HepG2 (cell line): ENCODE measurements around the gene SEBOX. TPM values are rescaled to one million over a fixed set of nuclear protein-coding genes. Genes with fewer than 3 reads are reported as not detected.

ENCODE experiments used
- EP300 ChIP-seq, 3 experiments: sonication (generic) in 1 of 3; formaldehyde crosslinking in 1 of 3; IDR thresholded peaks; 2 replicates each; pipeline versions ENCODE4 v1.5.1 to v1.6.1; 2011 to 2020; ENCODE audit warnings: low read depth in 2 of 3, low read length in 2 of 3, borderline replicate concordance in 1 of 3, improper control_type of control experiment in 1 of 3, mild to moderate bottlenecking in 1 of 3, missing genetic modification reagents in 1 of 3, moderate library complexity in 1 of 3
- GATAD2A ChIP-seq: IDR thresholded peaks from 2 replicates; pipeline ENCODE4 v1.6.1; 2016
- GFI1 ChIP-seq: sonication (generic); formaldehyde crosslinking; IDR thresholded peaks from 2 replicates; pipeline ENCODE4 v1.5.0; 2020; ENCODE audit warnings: missing genetic modification reagents, mild to moderate bottlenecking, borderline replicate concordance
- HCFC1 ChIP-seq: fragments of 150-350 bp; IDR thresholded peaks from 2 replicates; pipeline ENCODE4 v1.6.1; 2014; ENCODE audit warnings: low read depth, low read length
- HIVEP1 ChIP-seq: sonication (generic); formaldehyde crosslinking; IDR thresholded peaks from 2 replicates; pipeline ENCODE4 v1.4.0; 2020; ENCODE audit warnings: mild to moderate bottlenecking, missing genetic modification reagents
- HNRNPLL ChIP-seq: fragments of 200-400 bp; formaldehyde crosslinking; IDR thresholded peaks from 2 replicates; pipeline ENCODE4 v1.6.1; 2017; ENCODE audit warnings: mild to moderate bottlenecking, low read depth, low read length; ENCODE audit not compliant: poor library complexity, severe bottlenecking
- JUN ChIP-seq: sonication (generic); formaldehyde crosslinking; IDR thresholded peaks from 2 replicates; pipeline ENCODE4 v1.4.0; 2020; ENCODE audit warnings: mild to moderate bottlenecking, missing genetic modification reagents
- MAF1 ChIP-seq: sonication (generic); formaldehyde crosslinking; IDR thresholded peaks from 2 replicates; pipeline ENCODE4 v1.5.0; 2020; ENCODE audit warnings: missing genetic modification reagents, borderline replicate concordance
- NCOR1 ChIP-seq: fragments of 200-600 bp; sonication (generic); IDR thresholded peaks from 2 replicates; pipeline ENCODE4 v1.7.0; 2017; ENCODE audit warnings: antibody characterized with exemption, low read length, borderline replicate concordance
- PHF5A ChIP-seq: IDR thresholded peaks from one replicate; pipeline ENCODE4 v1.6.1; 2018; ENCODE audit warnings: low read depth, missing genetic modification reagents; ENCODE audit not compliant: unreplicated experiment
- SAFB2 ChIP-seq: sonication (generic); formaldehyde crosslinking; IDR thresholded peaks from 2 replicates; pipeline ENCODE4 v1.5.1; 2020; ENCODE audit warnings: missing genetic modification reagents, low read depth, mild to moderate bottlenecking, borderline replicate concordance
- SP4 ChIP-seq: sonication (generic); formaldehyde crosslinking; IDR thresholded peaks from 2 replicates; pipeline ENCODE4 v1.8.1; 2023; ENCODE audit warnings: mild to moderate bottlenecking, missing genetic modification reagents
- ZEB1 ChIP-seq: IDR thresholded peaks from 2 replicates; pipeline ENCODE4 v1.6.1; 2012; ENCODE audit warnings: mild to moderate bottlenecking, low read depth, inconsistent platforms; ENCODE audit not compliant: insufficient replicate concordance
- ZNF121 ChIP-seq: sonication (generic); formaldehyde crosslinking; IDR thresholded peaks from 2 replicates; pipeline ENCODE4 v1.5.0; 2020; ENCODE audit warnings: mild to moderate bottlenecking, missing genetic modification reagents
- ZNF138 ChIP-seq: sonication (generic); formaldehyde crosslinking; IDR thresholded peaks from 2 replicates; pipeline ENCODE4 v1.5.0; 2020; ENCODE audit warnings: mild to moderate bottlenecking, low read depth, missing genetic modification reagents
- ZNF24 ChIP-seq: fragments of 450-650 bp; IDR thresholded peaks from 2 replicates; pipeline ENCODE4 v1.6.1; 2017; ENCODE audit warnings: antibody characterized with exemption, mild to moderate bottlenecking
- ZNF441 ChIP-seq: sonication (generic); formaldehyde crosslinking; IDR thresholded peaks from 2 replicates; pipeline ENCODE4 v1.7.0; 2021; ENCODE audit warnings: missing genetic modification reagents, borderline replicate concordance
- ZNF563 ChIP-seq: sonication (generic); formaldehyde crosslinking; IDR thresholded peaks from 2 replicates; pipeline ENCODE4 v1.8.0; 2022; ENCODE audit warnings: mild to moderate bottlenecking, moderate library complexity, missing genetic modification reagents
- ZNF564 ChIP-seq: sonication (generic); formaldehyde crosslinking; IDR thresholded peaks from 2 replicates; pipeline ENCODE4 v1.8.1; 2023; ENCODE audit warnings: mild to moderate bottlenecking, missing genetic modification reagents
- ZNF678 ChIP-seq: sonication (generic); formaldehyde crosslinking; IDR thresholded peaks from 2 replicates; pipeline ENCODE4 v1.4.0; 2020; ENCODE audit warnings: mild to moderate bottlenecking, missing genetic modification reagents
- ZNF749 ChIP-seq: sonication (generic); formaldehyde crosslinking; IDR thresholded peaks from 2 replicates; pipeline ENCODE4 v1.8.0; 2022; ENCODE audit warnings: mild to moderate bottlenecking, missing genetic modification reagents, moderate library complexity, borderline replicate concordance
- polyA plus RNA-seq, 8 experiments: library from polyadenylated mRNA; depleted of rRNA in 3 of 8; stranded (reverse) in 7 of 8; unstranded in 1 of 8; fragments of >200 nt; fragmentation: Illumina TruSeq in 4 of 8; extraction: Trizol in 4 of 8; gene quantifications; 2 replicates each; pipeline versions ENCODE4 v1.2.1 to v1.2.3, GENCODE V29; 2011 to 2016; ENCODE audit warnings: low read depth in 4 of 8, missing spikeins in 1 of 8, mixed read lengths in 1 of 8; ENCODE audit not compliant: insufficient read depth in 1 of 8
- total RNA-seq, 5 experiments: library from RNA; depleted of rRNA; stranded (reverse); fragments of >200 nt; fragmentation: Illumina TruSeq; extraction: Trizol; gene quantifications; 2 replicates each; pipeline ENCODE4 v1.2.3, GENCODE V29; 2016; ENCODE audit warnings: low read depth in 1 of 5
- TF ChIP-seq, protein P1 (sequence below): sonication (generic); formaldehyde crosslinking; IDR thresholded peaks from 2 replicates; pipeline ENCODE4 v1.8.0; 2022; ENCODE audit warnings: mild to moderate bottlenecking, missing genetic modification reagents
- TF ChIP-seq, protein P2 (sequence below): sonication (generic); formaldehyde crosslinking; IDR thresholded peaks from 2 replicates; pipeline ENCODE4 v1.4.0; 2020; ENCODE audit warnings: missing genetic modification reagents, borderline replicate concordance
- TF ChIP-seq, protein P3 (sequence below): sonication (generic); formaldehyde crosslinking; conservative IDR thresholded peaks from 2 replicates; pipeline ENCODE4 v1.4.0; 2020; ENCODE audit warnings: mild to moderate bottlenecking, missing genetic modification reagents, moderate library complexity

The SEBOX gene
- total and polyA plus RNA-seq, 2 of the 13 experiments (the other 11 are each of a cell fraction or from before 2014, with no cell fraction given), result not detected

DNA sequence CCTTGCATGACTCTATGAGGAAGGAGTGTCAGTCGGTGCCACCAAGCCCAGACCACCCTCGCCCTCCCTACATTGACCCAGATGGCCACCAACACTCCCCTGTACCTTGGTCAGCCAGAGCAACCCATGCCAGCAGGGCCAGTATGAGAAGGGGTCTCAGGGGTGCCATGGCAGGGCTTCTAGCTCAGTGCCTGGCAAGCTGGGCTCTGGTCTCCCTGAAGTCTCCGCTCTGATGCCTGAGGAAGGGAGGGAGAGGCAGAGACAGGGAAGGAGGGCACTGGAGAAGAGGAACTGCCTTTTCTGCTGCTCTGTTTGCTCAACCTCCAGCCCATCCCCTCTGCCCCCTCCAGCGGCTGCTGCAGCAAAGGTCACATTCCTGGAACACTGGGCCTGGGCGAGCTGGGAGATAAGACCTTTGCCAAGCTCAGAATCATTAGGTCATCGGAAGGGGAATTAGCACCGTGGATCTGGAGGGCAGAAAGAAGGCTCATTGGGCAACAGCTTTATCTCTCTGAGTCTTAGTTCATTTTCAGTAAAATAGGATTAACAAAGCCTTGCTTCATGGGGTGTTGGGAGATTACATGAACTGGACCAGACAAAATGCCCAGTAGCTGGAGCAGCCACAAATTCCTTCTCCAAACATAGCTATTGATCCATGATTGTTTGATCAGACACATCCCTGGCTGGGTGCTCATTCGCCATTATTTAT is 5.2 kb upstream of the SEBOX start, which contains the start of gene VTN (continued):
- TF ChIP-seq HNRNPLL (peak; percentile 62), GFI1 (CRISPR knock-in tag) (peak; percentile 93), ZNF441 (CRISPR knock-in tag) (no peak; the same call in 1 of the 2 replicates), SP4 (CRISPR knock-in tag) (no peak), ZNF138 (no peak), ZNF24 (no peak), NCOR1 (peak; percentile 97; the same call in 1 of the 2 replicates), ZNF121 (no peak), JUN (peak; percentile 87), EP300 (IDR thresholded peaks at IDR 0.05; ENCODE audit: low read depth in 2 of 2, low read length in 2 of 2) (peak; percentile 66 to 84; a peak in 3 of 4 replicates), EP300 (CRISPR knock-in tag; IDR thresholded peaks at IDR 0.05; ENCODE audit: borderline replicate concordance) (peak; percentile 79; the same call in 1 of the 2 replicates), ZNF749 (0 out of 2 replicates have a peak, but pooled peaks have one; percentile 25), HIVEP1 (CRISPR knock-in tag) (peak; percentile 76; the same call in 1 of the 2 replicates), MAF1 (peak; percentile 74; the same call in 1 of the 2 replicates), GATAD2A (peak; percentile 98), ZNF563 (no peak), ZNF678 (CRISPR knock-in tag) (no peak), ZEB1 (peak; percentile 85), PHF5A (peak; percentile 68), HCFC1 (no peak), SAFB2 (CRISPR knock-in tag) (no peak), ZNF564 (CRISPR knock-in tag) (no peak)
- TF ChIP-seq, protein P1, sequence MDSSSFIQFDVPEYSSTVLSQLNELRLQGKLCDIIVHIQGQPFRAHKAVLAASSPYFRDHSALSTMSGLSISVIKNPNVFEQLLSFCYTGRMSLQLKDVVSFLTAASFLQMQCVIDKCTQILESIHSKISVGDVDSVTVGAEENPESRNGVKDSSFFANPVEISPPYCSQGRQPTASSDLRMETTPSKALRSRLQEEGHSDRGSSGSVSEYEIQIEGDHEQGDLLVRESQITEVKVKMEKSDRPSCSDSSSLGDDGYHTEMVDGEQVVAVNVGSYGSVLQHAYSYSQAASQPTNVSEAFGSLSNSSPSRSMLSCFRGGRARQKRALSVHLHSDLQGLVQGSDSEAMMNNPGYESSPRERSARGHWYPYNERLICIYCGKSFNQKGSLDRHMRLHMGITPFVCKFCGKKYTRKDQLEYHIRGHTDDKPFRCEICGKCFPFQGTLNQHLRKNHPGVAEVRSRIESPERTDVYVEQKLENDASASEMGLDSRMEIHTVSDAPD (CRISPR knock-in tag), result peak; percentile 92
- TF ChIP-seq, protein P2, sequence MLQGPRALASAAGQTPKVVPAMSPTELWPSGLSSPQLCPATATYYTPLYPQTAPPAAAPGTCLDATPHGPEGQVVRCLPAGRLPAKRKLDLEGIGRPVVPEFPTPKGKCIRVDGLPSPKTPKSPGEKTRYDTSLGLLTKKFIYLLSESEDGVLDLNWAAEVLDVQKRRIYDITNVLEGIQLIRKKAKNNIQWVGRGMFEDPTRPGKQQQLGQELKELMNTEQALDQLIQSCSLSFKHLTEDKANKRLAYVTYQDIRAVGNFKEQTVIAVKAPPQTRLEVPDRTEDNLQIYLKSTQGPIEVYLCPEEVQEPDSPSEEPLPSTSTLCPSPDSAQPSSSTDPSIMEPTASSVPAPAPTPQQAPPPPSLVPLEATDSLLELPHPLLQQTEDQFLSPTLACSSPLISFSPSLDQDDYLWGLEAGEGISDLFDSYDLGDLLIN, result no peak; the same call in 1 of the 2 replicates
- TF ChIP-seq, protein P3, sequence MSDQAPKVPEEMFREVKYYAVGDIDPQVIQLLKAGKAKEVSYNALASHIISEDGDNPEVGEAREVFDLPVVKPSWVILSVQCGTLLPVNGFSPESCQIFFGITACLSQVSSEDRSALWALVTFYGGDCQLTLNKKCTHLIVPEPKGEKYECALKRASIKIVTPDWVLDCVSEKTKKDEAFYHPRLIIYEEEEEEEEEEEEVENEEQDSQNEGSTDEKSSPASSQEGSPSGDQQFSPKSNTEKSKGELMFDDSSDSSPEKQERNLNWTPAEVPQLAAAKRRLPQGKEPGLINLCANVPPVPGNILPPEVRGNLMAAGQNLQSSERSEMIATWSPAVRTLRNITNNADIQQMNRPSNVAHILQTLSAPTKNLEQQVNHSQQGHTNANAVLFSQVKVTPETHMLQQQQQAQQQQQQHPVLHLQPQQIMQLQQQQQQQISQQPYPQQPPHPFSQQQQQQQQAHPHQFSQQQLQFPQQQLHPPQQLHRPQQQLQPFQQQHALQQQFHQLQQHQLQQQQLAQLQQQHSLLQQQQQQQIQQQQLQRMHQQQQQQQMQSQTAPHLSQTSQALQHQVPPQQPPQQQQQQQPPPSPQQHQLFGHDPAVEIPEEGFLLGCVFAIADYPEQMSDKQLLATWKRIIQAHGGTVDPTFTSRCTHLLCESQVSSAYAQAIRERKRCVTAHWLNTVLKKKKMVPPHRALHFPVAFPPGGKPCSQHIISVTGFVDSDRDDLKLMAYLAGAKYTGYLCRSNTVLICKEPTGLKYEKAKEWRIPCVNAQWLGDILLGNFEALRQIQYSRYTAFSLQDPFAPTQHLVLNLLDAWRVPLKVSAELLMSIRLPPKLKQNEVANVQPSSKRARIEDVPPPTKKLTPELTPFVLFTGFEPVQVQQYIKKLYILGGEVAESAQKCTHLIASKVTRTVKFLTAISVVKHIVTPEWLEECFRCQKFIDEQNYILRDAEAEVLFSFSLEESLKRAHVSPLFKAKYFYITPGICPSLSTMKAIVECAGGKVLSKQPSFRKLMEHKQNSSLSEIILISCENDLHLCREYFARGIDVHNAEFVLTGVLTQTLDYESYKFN (CRISPR knock-in tag), result peak; percentile 99
